Activated B cell treated with CpG ODN at 0.5 μM for 24 hours (primary cell): Measurements from ENCODE around the gene SRPRB. TPM values are rescaled to one million over a fixed set of nuclear protein-coding genes. Genes with fewer than 3 reads are reported as not detected.

Experiments
- ATAC-seq: fragments of 200-7000 bp; cut with Tn5 transposase; one replicate; pipeline ENCODE4 v1.10.0; 2021; ENCODE audit warnings: low read depth, mild to moderate bottlenecking, moderate library complexity
- CTCF ChIA-PET: fragments of 350-600 bp; sonication (Branson Sonifier 250); formaldehyde crosslinking; loops from one replicate; lab custom pipeline; 2021; ENCODE audit warnings: antibody characterized with exemption; lab: Charles Lee
- POLR2A ChIA-PET: fragments of 350-600 bp; sonication (Branson Sonifier 250); formaldehyde crosslinking; loops from one replicate; lab custom pipeline; 2021; ENCODE audit warnings: antibody characterized with exemption; lab: Charles Lee
- DNase-seq: peaks from one replicate; pipeline ENCODE4 v3.0.0; 2022
- H3K27ac Mint-ChIP-seq: one replicate; pipeline ENCODE4 v1.8.0; 2020; ENCODE audit warnings: mixed read lengths
- H3K27me3 Mint-ChIP-seq: one replicate; pipeline ENCODE4 v1.8.0; 2021; ENCODE audit warnings: mixed read lengths
- H3K36me3 Mint-ChIP-seq: one replicate; pipeline ENCODE4 v1.8.0; 2021; ENCODE audit warnings: low read depth, mixed read lengths
- H3K4me1 Mint-ChIP-seq: one replicate; pipeline ENCODE4 v1.8.0; 2021; ENCODE audit warnings: mixed read lengths
- H3K4me3 Mint-ChIP-seq: one replicate; pipeline ENCODE4 v1.8.0; 2020; ENCODE audit warnings: mild to moderate bottlenecking, mixed read lengths
- H3K9me3 Mint-ChIP-seq: one replicate; pipeline ENCODE4 v1.8.0; 2020; ENCODE audit warnings: mixed read lengths
- intact Hi-C: fragments of 100-400 bp; cut with micrococcal nuclease; formaldehyde crosslinking; loops from one replicate; pipeline ENCODE4 v1.15.1; 2024
- total RNA-seq: library from RNA; stranded (reverse); gene quantifications from 2 replicates; pipeline ENCODE4 v1.2.3, GENCODE V29; 2022
- TF ChIP-seq, protein P1 (sequence below): fragments of 200-600 bp; IDR thresholded peaks from one replicate; pipeline ENCODE4 v1.8.0; 2022; ENCODE audit warnings: antibody characterized with exemption, mild to moderate bottlenecking

The SRPRB gene, protein sequence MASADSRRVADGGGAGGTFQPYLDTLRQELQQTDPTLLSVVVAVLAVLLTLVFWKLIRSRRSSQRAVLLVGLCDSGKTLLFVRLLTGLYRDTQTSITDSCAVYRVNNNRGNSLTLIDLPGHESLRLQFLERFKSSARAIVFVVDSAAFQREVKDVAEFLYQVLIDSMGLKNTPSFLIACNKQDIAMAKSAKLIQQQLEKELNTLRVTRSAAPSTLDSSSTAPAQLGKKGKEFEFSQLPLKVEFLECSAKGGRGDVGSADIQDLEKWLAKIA
- total RNA-seq: 36.5 and 38.5 TPM in 2 replicates

DNA sequence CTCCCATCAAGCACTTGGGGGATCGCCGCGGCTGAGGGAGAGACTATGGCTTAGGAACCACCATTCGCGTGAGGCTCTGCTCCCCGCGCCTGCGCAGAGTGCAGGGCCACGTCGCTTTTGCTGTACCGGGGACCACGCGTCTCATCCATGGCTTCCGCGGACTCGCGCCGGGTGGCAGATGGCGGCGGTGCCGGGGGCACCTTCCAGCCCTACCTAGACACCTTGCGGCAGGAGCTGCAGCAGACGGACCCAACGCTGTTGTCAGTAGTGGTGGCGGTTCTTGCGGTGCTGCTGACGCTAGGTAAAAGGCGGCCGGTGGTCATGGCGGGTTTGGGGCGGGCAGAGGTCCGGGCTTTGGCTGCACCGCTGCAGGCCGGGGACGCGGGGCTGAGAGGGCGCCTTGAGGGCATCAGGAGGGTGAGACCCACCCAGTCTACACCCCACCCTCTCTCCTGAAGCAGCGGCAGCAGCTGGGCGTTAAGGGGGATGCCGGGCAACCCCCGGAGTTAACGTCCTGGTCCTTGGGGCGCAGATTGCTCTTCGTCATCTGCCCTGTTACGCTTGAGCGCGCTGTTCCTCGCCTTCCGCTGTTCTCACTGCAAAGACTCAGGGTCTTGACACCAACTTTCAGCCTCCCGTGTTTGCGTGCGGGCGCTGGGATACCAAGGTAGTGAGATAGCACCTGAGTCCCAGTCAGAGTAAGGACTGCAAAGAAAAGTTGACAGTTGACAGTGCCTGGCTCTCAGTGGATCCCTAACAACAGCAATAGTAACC lies at the start of gene SRPRB:
Gene SRPRB (plus strand): TSS at position 114 of the 774 bp plus-strand sequence. CDS start 34 bp downstream, at position 148.
- DNase-seq (peak; percentile 89), ATAC-seq (peak; percentile 98)
- Mint-ChIP-seq H3K36me3 (peaks cover 40% of the 10 kb centered on the region), H3K9me3 (no peaks in the 10 kb centered on the region), H3K27me3 (peaks cover 3% of the 10 kb centered on the region), H3K4me3 (peak within 1 kb of the TSS; percentile 96), H3K27ac (peak within 1 kb of the TSS; percentile 95), H3K4me1 (peaks cover 21% of the 10 kb centered on the region)
- CTCF ChIA-PET: no interaction called here
- intact Hi-C loops: loop anchor here (1.0 to 5.0 kb wide), 12 partner anchors 12 to 1389 kb away; partner anchors contain the start of genes ANAPC13, CDV3, DNAJC13 and NPHP3
- POLR2A ChIA-PET: interaction anchor here (0.6 kb wide), 1 partner anchor 1080 kb away, joined by 3 read pairs; no protein-coding TSS in a partner anchor
- TF ChIP-seq, protein P1, sequence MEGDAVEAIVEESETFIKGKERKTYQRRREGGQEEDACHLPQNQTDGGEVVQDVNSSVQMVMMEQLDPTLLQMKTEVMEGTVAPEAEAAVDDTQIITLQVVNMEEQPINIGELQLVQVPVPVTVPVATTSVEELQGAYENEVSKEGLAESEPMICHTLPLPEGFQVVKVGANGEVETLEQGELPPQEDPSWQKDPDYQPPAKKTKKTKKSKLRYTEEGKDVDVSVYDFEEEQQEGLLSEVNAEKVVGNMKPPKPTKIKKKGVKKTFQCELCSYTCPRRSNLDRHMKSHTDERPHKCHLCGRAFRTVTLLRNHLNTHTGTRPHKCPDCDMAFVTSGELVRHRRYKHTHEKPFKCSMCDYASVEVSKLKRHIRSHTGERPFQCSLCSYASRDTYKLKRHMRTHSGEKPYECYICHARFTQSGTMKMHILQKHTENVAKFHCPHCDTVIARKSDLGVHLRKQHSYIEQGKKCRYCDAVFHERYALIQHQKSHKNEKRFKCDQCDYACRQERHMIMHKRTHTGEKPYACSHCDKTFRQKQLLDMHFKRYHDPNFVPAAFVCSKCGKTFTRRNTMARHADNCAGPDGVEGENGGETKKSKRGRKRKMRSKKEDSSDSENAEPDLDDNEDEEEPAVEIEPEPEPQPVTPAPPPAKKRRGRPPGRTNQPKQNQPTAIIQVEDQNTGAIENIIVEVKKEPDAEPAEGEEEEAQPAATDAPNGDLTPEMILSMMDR: no peak

DNA sequence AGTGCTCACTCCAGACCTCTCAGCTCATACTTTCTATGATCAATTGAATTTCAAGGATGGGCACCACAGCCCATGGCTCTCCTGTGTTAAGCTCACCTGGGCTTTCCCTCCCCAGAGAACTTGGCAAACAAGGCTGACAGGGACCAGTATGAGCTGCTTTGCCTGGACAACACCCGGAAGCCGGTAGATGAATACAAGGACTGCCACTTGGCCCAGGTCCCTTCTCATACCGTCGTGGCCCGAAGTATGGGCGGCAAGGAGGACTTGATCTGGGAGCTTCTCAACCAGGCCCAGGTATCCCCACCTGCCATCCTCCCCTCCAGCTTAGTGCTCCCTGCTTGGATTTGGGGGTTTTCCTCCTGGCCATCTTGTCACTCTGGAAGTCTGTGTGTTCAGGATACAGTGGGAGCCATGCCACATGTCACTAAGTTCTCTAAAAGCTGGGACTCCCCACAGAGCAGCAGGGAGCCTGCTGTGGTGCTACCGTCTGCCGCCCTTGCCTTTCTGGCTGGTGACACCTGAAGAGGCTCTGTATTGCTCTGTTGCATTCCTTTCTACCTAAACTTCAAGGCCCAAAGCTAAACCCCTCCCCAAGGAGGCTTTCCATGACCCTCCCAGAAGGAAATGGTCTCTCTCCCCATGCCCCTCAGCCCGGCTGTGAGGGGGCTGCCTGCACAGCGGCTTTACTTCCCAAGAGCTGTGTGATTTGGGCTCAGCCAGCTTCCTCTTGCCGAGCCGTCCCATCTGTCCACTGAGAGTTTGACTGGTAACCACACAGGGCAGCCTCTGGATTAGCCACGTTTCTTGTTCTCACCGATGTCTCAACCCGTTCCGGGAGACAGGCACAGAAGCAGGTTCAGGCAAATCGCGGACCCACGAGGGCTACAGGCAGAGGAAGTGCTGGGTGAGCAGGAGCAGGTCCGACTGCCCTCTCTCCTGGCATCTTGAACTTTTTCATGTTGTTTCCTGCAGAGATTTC lies 48.6 kb upstream of the SRPRB start:
- CTCF ChIA-PET: no interaction called here
- no peak for DNase-seq
- Mint-ChIP-seq H3K9me3 (no peaks in the 10 kb centered on the region), H3K27ac (no peak overlapping the region), H3K4me1 (no peaks in the 10 kb centered on the region), H3K4me3 (no peak overlapping the region), H3K36me3 (no peaks in the 10 kb centered on the region), H3K27me3 (peaks cover 9% of the 10 kb centered on the region)
- TF ChIP-seq, protein P1: no peak
- intact Hi-C loops: no loop called here
- no peak for ATAC-seq
- POLR2A ChIA-PET: no interaction called here

DNA sequence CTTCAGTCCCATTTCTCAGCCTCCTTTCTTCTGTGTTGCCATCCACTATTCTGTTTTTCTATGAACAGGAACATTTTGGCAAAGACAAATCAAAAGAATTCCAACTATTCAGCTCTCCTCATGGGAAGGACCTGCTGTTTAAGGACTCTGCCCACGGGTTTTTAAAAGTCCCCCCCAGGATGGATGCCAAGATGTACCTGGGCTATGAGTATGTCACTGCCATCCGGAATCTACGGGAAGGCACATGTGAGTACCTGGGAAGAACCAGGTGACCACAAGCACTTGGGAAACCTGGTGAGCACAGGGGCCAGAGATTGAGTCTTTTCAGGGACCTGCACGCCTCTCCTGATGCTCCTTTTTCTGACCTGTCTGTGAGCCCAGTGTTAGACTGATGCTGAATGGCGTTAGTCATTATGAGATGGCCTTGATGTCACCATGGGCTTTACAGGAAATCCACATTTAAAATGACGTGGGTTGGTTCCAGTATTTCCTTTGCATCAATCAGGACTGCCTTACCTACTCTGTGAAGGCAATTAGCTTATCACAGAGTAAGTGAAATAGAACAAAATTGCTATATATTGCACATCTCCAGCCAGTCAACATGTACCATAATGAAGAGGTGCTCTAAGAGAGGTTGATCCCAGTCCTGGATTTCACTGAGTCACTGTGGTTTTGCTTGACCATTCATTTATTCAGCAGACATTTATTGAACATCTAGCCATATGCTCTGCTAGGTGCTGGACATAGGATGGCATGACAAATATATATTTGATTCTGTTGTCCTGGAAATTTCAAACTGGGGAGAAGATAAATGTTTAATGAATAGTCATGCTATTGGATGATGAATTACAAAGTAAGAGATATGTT lies 47.7 kb upstream of the SRPRB start:
- POLR2A ChIA-PET: no interaction called here
- ATAC-seq: no peak
- no peak overlapping the region for H3K4me3 Mint-ChIP-seq
- no peaks in the 10 kb centered on the region for H3K9me3 Mint-ChIP-seq
- H3K4me1 Mint-ChIP-seq: no peaks in the 10 kb centered on the region
- H3K27ac Mint-ChIP-seq: no peak overlapping the region
- CTCF ChIA-PET: no interaction called here
- H3K27me3 Mint-ChIP-seq: peaks cover 9% of the 10 kb centered on the region
- intact Hi-C loops: no loop called here
- H3K36me3 Mint-ChIP-seq: no peaks in the 10 kb centered on the region
- DNase-seq: no peak
- TF ChIP-seq, protein P1: no peak

DNA sequence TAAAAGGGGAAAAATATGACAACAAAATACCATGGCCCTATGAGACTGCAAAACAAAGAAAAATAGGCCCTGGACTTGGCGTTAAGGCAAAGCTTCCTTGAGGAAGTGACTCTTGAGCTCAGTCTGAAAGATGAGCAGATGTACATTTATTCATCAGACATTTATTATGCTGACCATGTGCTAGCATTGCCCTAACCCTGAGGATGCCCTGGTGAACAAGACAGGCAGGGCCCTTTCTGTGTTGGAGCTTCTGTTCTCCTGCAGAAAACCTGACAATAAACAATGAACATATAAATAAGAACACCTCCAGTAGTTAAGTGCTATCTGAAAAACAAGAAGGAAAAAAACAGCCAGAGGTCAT lies 47.1 kb upstream of the SRPRB start:
- TF ChIP-seq, protein P1: no peak
- no peak for DNase-seq
- H3K4me1 Mint-ChIP-seq: no peaks in the 10 kb centered on the region
- H3K4me3 Mint-ChIP-seq: no peak overlapping the region
- intact Hi-C loops: no loop called here
- H3K27ac Mint-ChIP-seq: no peak overlapping the region
- ChIA-PET CTCF (no interaction called here), POLR2A (no interaction called here)
- no peak for ATAC-seq
- H3K36me3 Mint-ChIP-seq: no peaks in the 10 kb centered on the region
- no peaks in the 10 kb centered on the region for H3K9me3 Mint-ChIP-seq
- peaks cover 9% of the 10 kb centered on the region for H3K27me3 Mint-ChIP-seq
